AG09309 (cell line): Measurements from ENCODE around the gene STMND1.
A peak's percentile ranks its signal among the peaks of the same experiment; 100 is the strongest.

Source experiments
- DNase-seq: peaks from one replicate; pipeline ENCODE4 v3.0.0-alpha.2; 2010; ENCODE audit warnings: low read depth
- H3K4me3 ChIP-seq: 2 replicates; pipeline ENCODE4 v1.5.1; 2011; ENCODE audit warnings: mild to moderate bottlenecking, low read depth, low read length, moderate library complexity; ENCODE audit not compliant: control insufficient read depth
- CTCF ChIP-seq: IDR thresholded peaks from 2 replicates; pipeline ENCODE4 v1.5.1; 2011; ENCODE audit warnings: mild to moderate bottlenecking, low read depth, low read length, inconsistent platforms; ENCODE audit not compliant: insufficient read depth, control insufficient read depth; ENCODE audit errors: missing control alignments

STMND1 gene

DNA sequence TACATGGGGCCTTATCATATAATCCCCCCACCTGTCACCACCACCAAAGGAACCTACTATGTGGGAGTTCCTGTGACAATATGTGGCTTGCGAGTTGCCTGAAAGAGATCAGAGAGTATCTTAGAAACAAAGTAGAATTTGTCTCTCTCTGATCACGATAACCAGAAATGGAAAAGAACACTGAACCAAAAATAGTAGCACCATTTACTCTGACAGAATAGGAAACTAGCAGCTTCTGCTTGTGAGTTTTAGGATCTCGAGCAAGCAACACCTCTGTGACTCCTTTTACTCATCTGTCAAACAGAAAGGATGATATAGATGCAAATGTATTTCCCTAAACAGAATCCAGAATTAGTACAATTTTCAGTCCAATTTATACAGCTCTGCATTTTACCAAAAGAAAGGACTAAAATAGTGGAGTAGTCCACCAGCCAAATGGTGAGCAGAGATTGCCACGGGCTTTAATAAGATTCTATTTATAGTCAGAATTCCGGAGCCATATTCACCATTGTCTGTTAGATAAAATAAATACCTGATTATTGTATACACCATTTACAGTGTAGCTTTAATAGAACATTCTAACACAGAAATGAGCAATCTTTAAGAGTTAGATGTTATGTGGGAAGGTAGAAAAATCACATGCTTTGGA is 19.9 kb upstream of the STMND1 start:
- no peak overlapping the region for H3K4me3 ChIP-seq
- no peak for DNase-seq
- no peak for TF ChIP-seq CTCF

GRCh38 chr6:17083397-17083796 is 18.5 kb upstream of the STMND1 start:
- no peak for TF ChIP-seq CTCF
- H3K4me3 ChIP-seq, result no peak overlapping the region
- DNase-seq, result no peak

DNA sequence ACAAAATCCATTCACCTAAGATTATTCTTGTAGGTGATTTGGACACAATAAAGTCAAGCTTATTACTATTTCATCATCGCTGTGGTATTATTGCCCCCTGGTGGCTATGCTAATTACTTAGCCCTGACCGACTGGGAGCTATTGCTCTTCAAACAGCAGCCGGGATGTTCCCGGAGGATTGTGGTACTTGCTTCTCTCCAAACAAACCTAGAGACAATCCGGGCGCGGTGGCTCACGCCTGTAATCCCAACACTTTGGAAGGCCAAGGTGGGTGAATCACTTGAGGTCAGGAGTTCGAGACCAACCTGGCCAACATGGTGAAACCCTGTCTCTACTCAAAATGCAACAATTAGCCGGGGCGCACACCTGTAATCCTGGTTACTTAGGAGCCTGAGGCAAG is 15.4 kb upstream of the STMND1 start:
- H3K4me3 ChIP-seq, result no peak overlapping the region
- peak; percentile 49 for DNase-seq
- peak; percentile 59 for TF ChIP-seq CTCF

DNA sequence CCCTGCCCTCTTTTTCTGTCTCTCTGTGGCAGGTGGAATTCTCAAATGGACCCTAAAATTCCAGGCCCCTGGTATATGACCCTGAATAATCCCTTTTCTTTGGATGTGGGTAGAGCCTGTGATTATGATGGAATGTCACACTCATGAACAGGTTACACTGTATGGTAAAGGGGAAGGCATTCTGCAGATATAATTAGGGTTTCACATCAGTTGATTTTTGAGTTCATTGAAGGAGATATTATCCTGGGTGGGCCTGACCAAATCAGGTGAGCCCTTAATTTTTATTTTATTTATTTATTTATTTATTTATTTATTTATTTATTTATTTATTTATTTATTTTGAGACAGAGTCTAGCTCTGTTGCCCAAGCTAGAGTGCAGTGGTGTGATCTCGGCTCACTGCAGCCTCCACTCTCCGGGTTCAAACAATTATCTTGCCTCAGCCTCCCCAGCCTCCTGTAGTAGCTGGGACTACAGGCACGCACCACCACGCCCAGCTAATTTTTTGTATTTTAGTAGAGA is 13.7 kb upstream of the STMND1 start:
- no peak overlapping the region for H3K4me3 ChIP-seq
- TF ChIP-seq CTCF, result no peak
- no peak for DNase-seq

GRCh38 chr6:17091122-17091521 is 10.7 kb upstream of the STMND1 start:
- H3K4me3 ChIP-seq, result no peak overlapping the region
- peak; percentile 53 for TF ChIP-seq CTCF
- DNase-seq, result no peak

DNA sequence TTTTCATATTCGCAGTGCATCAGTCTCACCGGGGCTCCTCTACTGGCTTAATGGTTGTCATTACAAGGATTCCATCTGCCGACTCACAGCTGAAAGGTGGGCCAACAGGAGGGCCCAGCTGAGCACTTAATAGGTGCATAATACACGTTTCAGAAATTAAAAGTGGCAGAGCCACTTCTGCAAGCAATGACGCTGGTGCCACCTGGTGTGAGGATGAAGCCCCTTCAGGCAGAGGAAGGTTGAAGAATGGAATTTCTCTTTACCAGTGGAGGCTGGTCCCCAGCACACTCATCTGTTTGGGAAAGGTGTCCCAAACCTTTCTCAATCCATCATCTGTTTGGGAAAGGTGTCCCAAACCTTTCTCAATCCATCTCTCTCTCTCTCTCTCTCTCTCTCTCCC is 8.2 kb upstream of the STMND1 start:
- DNase-seq, result no peak
- no peak overlapping the region for H3K4me3 ChIP-seq
- TF ChIP-seq CTCF, result peak; percentile 34
